ENCODE measurements around the gene RABIF.
"Not testable (repeated sequence)": the region's sequence is repeated elsewhere in the genome, so short reads cannot be mapped to it uniquely, and the experiment has no call there.

Gene RABIF

DNA sequence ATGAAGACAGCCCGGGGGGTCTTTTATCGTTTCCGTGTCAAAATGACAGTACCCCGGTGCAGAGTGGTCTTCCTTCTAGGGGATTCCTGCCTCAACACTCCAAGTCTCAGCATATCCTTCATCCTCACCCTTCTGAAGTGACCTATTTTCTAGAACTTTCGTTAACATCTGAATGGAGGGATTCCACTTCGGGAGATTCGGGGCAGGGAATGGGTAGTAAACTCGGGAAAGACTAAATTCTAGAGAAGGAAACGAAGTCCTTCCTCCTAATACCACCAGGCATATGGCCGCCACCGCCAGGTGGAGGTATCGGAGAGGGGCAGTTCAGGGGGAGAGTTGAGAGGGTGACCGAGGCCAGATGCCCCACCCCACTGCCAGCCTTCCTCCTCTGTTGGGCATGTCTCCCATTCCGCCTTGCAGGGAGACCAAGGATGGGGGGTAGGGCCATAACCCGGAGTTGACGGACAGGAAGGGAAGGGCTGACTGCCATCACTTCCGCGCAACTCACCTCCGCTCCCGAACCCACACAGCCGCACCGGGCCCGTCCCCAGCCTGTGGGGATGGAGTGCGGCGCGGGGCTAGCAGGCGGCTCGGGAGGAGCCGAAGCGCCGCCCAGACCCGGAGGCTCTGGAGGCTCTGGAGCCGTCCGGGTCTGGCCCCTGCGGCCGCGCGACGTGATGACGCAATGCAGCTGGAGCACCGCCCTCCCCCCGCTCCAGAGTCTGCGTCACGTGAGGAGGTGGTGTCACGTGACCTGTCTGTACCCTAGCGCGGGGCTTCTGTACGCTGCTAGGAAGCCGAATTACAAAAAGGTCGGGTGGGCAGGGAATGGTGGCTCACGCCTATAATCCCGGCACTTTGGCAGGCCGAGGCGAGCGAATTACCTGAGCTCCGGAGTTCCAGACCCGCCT, 37.9 kb upstream of the RABIF start, which contains the start of gene KLHL12:
TSS of gene KLHL12 (minus strand) at position 654 of the 911 bp plus-strand sequence. CDS start 2,072 bp downstream, outside the sequence.
- Histone ChIP-seq H3K4me3 (ENCODE audit: low read depth in 1 of 2, low read length in 1 of 2) (peak within 1 kb of the TSS; percentile 97 to 99), H3K27ac (peak within 1 kb of the TSS; percentile 99), H3K36me3 (peaks cover 11% of the 10 kb centered on the region), H3K9me3 (no peaks in the 10 kb centered on the region), H3K27me3 (peaks cover 16% of the 10 kb centered on the region), H3K4me1 (ENCODE audit: control insufficient read depth in 1 of 2, insufficient read depth in 1 of 2, low read depth in 1 of 2, low read length in 1 of 2) (peaks cover 7 to 11% of the 10 kb centered on the region in 2 experiments)
- TF ChIP-seq, protein P1, sequence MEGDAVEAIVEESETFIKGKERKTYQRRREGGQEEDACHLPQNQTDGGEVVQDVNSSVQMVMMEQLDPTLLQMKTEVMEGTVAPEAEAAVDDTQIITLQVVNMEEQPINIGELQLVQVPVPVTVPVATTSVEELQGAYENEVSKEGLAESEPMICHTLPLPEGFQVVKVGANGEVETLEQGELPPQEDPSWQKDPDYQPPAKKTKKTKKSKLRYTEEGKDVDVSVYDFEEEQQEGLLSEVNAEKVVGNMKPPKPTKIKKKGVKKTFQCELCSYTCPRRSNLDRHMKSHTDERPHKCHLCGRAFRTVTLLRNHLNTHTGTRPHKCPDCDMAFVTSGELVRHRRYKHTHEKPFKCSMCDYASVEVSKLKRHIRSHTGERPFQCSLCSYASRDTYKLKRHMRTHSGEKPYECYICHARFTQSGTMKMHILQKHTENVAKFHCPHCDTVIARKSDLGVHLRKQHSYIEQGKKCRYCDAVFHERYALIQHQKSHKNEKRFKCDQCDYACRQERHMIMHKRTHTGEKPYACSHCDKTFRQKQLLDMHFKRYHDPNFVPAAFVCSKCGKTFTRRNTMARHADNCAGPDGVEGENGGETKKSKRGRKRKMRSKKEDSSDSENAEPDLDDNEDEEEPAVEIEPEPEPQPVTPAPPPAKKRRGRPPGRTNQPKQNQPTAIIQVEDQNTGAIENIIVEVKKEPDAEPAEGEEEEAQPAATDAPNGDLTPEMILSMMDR (IDR thresholded peaks at IDR 0.05): peak; percentile 64

DNA sequence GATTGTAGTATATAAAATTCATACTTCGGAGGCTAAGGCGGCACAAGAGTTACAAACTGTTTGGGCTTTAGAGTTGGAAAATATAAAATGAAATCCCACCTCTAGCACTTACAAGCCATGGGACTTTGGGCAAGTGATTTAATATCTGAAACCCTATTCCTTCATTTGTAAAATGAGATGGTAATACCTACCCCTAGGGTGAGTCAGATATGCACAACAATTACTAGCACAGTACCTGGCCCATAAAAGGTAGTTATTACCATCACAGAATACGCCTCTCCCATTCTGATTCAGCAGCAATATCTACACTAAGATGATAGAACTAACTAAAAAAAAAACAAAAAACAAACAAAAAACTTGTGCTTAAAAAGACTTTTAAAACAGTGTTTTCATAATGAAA, 34.6 kb upstream of the RABIF start:
- Histone ChIP-seq H3K36me3 (peaks cover 23% of the 10 kb centered on the region), H3K27ac (no peak overlapping the region), H3K9me3 (no peaks in the 10 kb centered on the region), H3K27me3 (no peaks in the 10 kb centered on the region), H3K4me3 (ENCODE audit: low read depth in 1 of 2, low read length in 1 of 2) (no peak overlapping the region), H3K4me1 (ENCODE audit: control insufficient read depth in 1 of 2, insufficient read depth in 1 of 2, low read depth in 1 of 2, low read length in 1 of 2) (peaks cover 7 to 11% of the 10 kb centered on the region in 2 experiments)
- TF ChIP-seq, protein P1 (IDR thresholded peaks at IDR 0.05): no peak

DNA sequence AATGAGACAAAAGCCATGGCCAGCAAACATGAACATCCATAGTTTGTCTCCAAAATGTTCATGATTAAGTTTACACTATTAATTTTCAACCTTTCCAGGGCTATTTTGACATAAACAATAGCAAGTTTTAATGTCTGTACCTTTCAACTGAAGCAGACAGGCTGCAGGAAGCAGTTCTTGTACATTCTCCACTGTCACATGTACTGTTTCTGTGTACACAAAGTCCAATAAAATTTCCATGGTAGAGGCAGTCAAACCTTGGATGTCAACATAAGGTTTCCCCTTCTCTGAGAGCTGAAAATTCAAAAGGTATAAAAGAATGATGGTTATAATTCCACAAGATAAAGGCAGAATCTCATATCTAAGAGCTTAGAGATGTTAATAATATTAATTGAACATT, 30.7 kb upstream of the RABIF start:
- no peak overlapping the region for H3K27ac ChIP-seq
- TF ChIP-seq, protein P1 (IDR thresholded peaks at IDR 0.05): no peak

DNA sequence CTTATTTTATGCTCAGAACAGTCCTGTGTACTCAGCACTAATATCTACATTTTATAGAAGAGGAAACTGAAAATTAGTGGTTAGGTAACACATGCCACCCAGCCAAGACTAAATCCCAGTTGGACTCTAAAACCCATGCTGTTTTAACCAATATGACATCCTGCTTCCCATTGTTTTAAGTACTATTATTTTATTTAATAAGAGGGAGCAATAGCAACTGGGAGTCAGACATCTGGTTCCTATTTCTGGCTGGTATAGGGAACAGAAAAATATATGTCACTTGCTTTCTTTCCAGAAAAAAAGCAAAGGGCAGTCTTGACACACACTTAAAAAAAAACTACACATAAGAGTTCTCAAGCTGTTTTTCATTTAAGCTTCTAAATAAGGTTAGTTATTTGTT, 26.2 kb upstream of the RABIF start:
- Histone ChIP-seq H3K9me3 (no peaks in the 10 kb centered on the region), H3K36me3 (peaks cover 91% of the 10 kb centered on the region), H3K4me1 (ENCODE audit: control insufficient read depth in 1 of 2, insufficient read depth in 1 of 2, low read depth in 1 of 2, low read length in 1 of 2) (no peaks in the 10 kb centered on the region)

More for the DNA sequence above, 30.7 kb upstream of the RABIF start:
- Histone ChIP-seq H3K27me3 (no peaks in the 10 kb centered on the region), H3K9me3 (no peaks in the 10 kb centered on the region), H3K4me1 (ENCODE audit: control insufficient read depth in 1 of 2, insufficient read depth in 1 of 2, low read depth in 1 of 2, low read length in 1 of 2) (no peaks in the 10 kb centered on the region), H3K4me3 (ENCODE audit: low read depth in 1 of 2, low read length in 1 of 2) (no peak overlapping the region), H3K36me3 (peaks cover 57% of the 10 kb centered on the region)

DNA sequence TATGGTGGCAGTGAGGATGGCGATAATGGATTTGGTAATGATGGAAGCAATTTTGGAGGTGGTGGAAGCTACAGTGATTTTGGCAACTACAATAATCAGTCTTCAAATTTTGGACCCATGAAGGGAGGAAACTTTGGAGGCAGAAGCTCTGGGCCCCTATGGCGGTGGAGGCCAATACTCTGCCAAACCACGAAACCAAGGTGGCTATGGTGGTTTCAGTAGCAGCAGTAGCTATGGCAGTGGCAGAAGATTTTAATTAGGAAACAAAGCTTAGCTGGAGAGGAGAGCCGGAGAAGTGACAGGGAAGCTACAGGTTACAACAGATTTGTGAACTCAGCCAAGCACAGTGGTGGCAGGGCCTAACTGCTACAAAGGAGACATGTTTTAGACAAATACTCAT, 23.5 kb upstream of the RABIF start:
- H3K9me3 ChIP-seq; H3K27ac ChIP-seq; H3K4me3 ChIP-seq (ENCODE audit: low read depth in 1 of 2, low read length in 1 of 2); H3K27me3 ChIP-seq; H3K4me1 ChIP-seq (ENCODE audit: control insufficient read depth in 1 of 2, insufficient read depth in 1 of 2, low read depth in 1 of 2, low read length in 1 of 2): not testable (repeated sequence)
- H3K36me3 ChIP-seq: peaks cover 96% of the 10 kb centered on the region

More for the DNA sequence above, 26.2 kb upstream of the RABIF start:
- Histone ChIP-seq H3K27ac (no peak overlapping the region), H3K4me3 (ENCODE audit: low read depth in 1 of 2, low read length in 1 of 2) (no peak overlapping the region), H3K27me3 (no peaks in the 10 kb centered on the region)
- TF ChIP-seq, protein P1 (IDR thresholded peaks at IDR 0.05): no peak

DNA sequence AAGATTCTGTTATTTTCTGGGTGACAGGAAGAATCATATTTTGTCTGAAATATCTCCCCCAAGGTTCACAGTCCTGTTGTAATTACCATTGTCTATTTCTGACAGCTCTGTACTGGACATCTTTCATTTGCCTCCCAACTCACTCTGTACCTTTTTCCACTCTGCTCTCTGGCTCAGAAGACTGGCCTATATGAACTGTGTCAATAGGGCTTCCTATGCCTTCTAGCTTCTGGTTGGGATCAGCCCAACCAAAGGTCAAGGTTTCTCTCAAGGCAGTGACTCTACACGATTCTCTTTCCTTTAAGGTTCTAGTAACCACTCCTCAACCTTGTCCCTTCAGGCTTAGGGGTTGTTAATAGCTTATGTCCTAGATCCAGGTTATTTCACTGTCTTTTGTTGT, 20.5 kb upstream of the RABIF start:
- TF ChIP-seq, protein P1 (IDR thresholded peaks at IDR 0.05): no peak
- Histone ChIP-seq H3K4me1 (ENCODE audit: control insufficient read depth in 1 of 2, insufficient read depth in 1 of 2, low read depth in 1 of 2, low read length in 1 of 2) (peaks cover 0 to 2% of the 10 kb centered on the region in 2 experiments), H3K36me3 (peaks cover 90% of the 10 kb centered on the region), H3K9me3 (no peaks in the 10 kb centered on the region), H3K4me3 (ENCODE audit: low read depth in 1 of 2, low read length in 1 of 2) (no peak overlapping the region), H3K27ac (no peak overlapping the region), H3K27me3 (no peaks in the 10 kb centered on the region)
